GM10248 (cell line): ENCODE measurements around the gene PRKG1.

Experiments used
- CTCF ChIA-PET: fragments of 300-600 bp; sonication (Branson Sonifier 250); formaldehyde crosslinking; extraction: SDS; loops from one replicate; lab custom pipeline; 2021; ENCODE audit warnings: antibody characterized with exemption; lab: Yijun Ruan, JAX
- POLR2A ChIA-PET: fragments of 350-650 bp; sonication (Branson Sonifier 250); formaldehyde crosslinking; extraction: SDS; loops from one replicate; lab custom pipeline; 2020; ENCODE audit warnings: antibody characterized with exemption; lab: Yijun Ruan, JAX
- DNase-seq: peaks from one replicate; pipeline ENCODE4 v3.0.0; 2012; ENCODE audit errors: extremely low spot score
- CTCF ChIP-seq: IDR thresholded peaks from 2 replicates; pipeline ENCODE4 v1.5.1; 2012; ENCODE audit warnings: mild to moderate bottlenecking, low read depth; ENCODE audit errors: extremely low read depth, missing control alignments, control extremely low read depth

Gene PRKG1

DNA sequence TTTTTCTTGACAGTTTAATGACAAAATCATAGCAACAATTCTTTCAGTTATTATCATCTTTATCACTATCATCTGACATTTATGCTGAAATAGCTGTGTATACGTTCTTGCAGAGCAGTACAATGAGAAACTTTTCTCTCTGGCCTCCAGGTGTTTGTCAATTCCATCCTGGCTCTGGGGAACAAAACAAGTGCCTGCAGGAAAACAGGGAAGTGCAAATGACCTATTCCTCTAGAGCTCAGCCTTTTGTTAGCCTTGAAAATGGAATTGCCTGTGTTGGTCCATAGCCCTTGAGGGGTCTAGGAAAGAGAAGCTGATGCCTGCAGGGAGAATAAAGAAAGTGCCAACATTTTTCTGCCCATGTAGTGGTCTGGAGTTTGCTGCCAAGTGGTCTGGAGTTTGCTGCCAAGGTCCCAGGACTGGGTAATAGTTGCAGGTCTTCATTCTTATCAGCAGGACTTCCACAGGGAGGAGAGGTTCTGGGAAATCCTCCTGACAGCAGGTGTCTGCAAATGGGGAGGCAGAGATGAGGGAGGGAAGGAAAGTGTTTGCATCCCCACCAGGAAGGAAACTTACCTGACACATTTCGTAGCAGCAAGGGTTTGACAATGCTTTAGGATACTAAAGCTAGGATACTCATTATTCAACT, 635.2 kb downstream of the PRKG1 start:
- POLR2A ChIA-PET: no interaction called here
- no peak for DNase-seq
- TF ChIP-seq CTCF: no peak
- CTCF ChIA-PET: interaction anchor here (1.2 kb wide), 1 partner anchor 10 kb away, joined by 5 read pairs; no protein-coding TSS in a partner anchor

- CTCF ChIA-PET: no interaction called here
- POLR2A ChIA-PET: no interaction called here
- TF ChIP-seq CTCF: no peak
- no peak for DNase-seq
These were observed 637.2 kb downstream of the PRKG1 start for GRCh38 chr10:51711519-51711891.

DNA sequence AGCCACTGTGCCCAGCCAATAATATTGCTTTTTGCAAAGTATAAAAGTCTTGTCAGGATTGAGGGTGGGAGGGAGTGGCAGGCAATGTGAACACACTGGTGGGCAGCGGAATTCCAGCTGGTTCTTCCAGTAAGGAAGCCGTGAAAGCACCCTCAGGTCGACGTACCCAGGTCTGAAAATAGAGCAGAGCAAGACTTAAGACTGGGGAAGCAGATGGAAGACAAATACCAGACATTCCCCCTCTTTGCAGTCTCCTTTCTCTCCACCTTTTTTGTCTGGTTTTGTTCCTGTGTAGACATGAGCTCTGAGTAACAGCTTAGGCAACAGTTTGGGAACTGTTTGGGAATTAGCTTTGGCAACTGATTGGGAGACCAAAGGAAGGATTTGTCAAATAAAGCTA, 642.7 kb downstream of the PRKG1 start:
- DNase-seq: no peak
- CTCF ChIA-PET: no interaction called here
- POLR2A ChIA-PET: no interaction called here

DNA sequence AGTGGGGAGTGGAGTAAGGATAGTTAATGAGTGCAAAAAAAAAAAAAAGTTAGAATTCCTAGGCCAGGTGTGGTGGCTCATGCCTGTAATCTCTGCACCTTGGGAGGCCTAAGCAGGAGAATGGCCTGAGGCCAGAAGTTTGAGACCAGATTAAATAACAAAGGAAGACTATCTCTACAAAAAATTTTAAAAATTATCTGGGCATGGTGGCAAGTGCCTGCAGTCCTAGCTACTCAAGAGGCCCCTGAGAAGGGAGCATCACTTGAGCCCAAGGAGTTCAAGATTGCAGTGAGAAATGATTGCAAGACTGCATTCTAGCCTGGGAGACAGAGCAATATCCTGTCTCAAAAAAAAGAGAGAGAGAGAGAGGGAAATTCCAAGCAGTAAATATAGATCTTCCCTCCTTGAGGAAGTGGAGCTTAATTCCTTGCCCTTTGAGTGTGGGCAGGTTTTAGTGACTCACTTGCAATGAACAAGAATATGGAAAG, 644.6 kb downstream of the PRKG1 start:
- no peak for TF ChIP-seq CTCF
- CTCF ChIA-PET: interaction anchor here (1.5 to 1.7 kb wide), 2 partner anchors 10 to 16 kb away, joined by 5 to 6 read pairs; no protein-coding TSS in a partner anchor
- POLR2A ChIA-PET: no interaction called here
- no peak for DNase-seq

More for the DNA sequence above, 642.7 kb downstream of the PRKG1 start:
- TF ChIP-seq CTCF: no peak

- no peak for DNase-seq
- TF ChIP-seq CTCF: no peak
- CTCF ChIA-PET: no interaction called here
- POLR2A ChIA-PET: no interaction called here
These were observed 649.8 kb downstream of the PRKG1 start for GRCh38 chr10:51724038-51724437.

DNA sequence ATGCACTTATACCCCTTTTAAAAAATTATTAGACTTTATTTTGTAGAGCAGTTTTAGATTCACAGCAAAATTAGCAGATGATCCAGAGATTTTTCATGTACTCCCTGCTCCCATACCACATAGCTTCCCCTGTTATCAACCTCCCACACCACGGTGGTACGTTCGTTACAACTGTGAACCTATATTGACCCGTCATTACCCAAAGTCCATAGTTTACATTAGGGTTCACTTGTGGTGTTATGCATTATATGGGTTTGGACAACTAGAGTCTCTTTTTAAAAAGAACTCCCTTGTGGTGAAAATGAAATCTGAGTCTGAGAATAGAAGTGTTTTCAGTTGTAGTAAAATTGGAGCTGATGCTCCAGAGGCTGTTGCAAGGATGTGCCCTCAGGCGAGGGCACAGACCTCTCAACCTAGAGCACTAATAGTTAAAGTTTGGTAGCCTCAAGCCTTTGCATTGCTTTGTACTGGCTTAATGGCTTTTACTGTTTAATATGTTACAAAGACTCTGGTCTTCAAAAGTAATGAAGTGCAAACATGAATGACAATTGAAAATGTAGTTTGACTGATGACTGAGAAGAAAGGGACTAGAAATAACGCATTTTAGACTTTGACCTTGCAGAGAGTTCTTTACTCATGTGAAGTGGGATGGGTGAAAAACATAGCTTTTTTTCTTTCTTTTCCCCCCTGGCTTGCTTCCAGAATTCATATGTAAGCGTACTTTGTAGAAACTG, 655.7 kb downstream of the PRKG1 start:
- ChIA-PET CTCF (no interaction called here), POLR2A (no interaction called here)
- TF ChIP-seq CTCF: no peak
- no peak for DNase-seq
